ENCODE data around the gene CLCF1.

DNA sequence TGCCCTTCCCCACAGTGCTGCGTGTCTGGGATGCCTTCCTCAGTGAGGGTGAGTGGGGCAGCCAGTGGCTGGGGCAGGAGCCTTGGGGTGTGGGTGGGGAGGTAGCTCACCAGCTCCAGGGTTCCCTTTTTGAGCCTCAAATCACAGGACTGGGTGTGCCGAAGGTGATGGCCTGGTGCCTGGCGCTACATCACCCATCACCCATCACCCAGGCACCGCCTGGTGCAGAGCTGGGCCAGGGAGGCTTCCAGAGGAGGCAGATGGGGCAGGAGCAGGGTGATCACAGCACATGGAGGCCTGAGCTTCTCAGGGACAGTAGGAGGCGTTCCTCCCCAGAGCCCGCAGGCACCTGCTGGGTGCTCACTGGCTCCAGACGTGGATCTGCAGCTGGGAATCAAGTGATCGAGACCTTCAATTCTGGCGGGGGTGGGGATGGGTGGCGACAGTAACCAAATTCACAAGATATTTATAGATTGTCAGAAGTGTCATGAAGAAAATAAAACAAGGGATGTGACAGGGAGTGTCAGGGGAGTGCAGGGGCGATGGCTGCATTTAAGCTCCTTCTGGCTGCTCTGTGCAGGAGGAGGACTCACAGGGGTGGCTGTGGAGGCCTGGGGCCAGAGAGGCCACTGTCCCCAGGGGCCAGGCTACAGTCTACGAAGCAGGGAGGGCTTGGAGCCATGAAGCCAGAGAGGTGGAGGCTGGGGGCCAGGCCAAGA is 33.7 kb upstream of the CLCF1 start:
- TF ChIP-seq, protein P1, sequence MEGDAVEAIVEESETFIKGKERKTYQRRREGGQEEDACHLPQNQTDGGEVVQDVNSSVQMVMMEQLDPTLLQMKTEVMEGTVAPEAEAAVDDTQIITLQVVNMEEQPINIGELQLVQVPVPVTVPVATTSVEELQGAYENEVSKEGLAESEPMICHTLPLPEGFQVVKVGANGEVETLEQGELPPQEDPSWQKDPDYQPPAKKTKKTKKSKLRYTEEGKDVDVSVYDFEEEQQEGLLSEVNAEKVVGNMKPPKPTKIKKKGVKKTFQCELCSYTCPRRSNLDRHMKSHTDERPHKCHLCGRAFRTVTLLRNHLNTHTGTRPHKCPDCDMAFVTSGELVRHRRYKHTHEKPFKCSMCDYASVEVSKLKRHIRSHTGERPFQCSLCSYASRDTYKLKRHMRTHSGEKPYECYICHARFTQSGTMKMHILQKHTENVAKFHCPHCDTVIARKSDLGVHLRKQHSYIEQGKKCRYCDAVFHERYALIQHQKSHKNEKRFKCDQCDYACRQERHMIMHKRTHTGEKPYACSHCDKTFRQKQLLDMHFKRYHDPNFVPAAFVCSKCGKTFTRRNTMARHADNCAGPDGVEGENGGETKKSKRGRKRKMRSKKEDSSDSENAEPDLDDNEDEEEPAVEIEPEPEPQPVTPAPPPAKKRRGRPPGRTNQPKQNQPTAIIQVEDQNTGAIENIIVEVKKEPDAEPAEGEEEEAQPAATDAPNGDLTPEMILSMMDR (IDR thresholded peaks at IDR 0.05): no peak
- TF ChIP-seq POLR2A (IDR thresholded peaks at IDR 0.05): no peak

Measured in lower leg skin (tissue), 3 donors.